Measurements from ENCODE around the gene SLC37A1.

GRCh38 chr21:42554251-42554961 lies 40.8 kb downstream of the SLC37A1 start:
- TF ChIP-seq, protein P1, sequence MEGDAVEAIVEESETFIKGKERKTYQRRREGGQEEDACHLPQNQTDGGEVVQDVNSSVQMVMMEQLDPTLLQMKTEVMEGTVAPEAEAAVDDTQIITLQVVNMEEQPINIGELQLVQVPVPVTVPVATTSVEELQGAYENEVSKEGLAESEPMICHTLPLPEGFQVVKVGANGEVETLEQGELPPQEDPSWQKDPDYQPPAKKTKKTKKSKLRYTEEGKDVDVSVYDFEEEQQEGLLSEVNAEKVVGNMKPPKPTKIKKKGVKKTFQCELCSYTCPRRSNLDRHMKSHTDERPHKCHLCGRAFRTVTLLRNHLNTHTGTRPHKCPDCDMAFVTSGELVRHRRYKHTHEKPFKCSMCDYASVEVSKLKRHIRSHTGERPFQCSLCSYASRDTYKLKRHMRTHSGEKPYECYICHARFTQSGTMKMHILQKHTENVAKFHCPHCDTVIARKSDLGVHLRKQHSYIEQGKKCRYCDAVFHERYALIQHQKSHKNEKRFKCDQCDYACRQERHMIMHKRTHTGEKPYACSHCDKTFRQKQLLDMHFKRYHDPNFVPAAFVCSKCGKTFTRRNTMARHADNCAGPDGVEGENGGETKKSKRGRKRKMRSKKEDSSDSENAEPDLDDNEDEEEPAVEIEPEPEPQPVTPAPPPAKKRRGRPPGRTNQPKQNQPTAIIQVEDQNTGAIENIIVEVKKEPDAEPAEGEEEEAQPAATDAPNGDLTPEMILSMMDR (conservative IDR thresholded peaks at IDR 0.05 in 1 of 2, IDR thresholded peaks at IDR 0.05 in 1 of 2; ENCODE audit: extremely low read depth in 1 of 2, insufficient read depth in 1 of 2, low read depth in 1 of 2, low read length in 2 of 2), result no peak
- no peak for TF ChIP-seq EZH2 (IDR thresholded peaks at IDR 0.05; ENCODE audit: borderline replicate concordance, low read length)
